SK-N-SH (cell line): ENCODE results near the gene GALNT16. TPM values are rescaled to one million over a fixed set of nuclear protein-coding genes. Genes with fewer than 3 reads are reported as not detected.

ENCODE experiments used
- CTCF ChIA-PET: fragments of 300-600, 350-600 bp; formaldehyde crosslinking; extraction: SDS; loops from one replicate; lab custom pipeline; 2021; lab: Yijun Ruan, JAX
- POLR2A ChIA-PET: fragments of 350-600 bp; sonication (Branson Sonifier 250); formaldehyde crosslinking; extraction: SDS; loops from one replicate; lab custom pipeline; 2020; ENCODE audit warnings: antibody characterized with exemption, inconsistent platforms; lab: Yijun Ruan, JAX
- DNase-seq: peaks from one replicate; pipeline ENCODE4 v3.0.0; 2012
- H2AFZ ChIP-seq: fragments of 200-600 bp; sonication (generic); 2 replicates; pipeline ENCODE4 v1.8.1; 2016; ENCODE audit warnings: antibody characterized with exemption, mild to moderate bottlenecking, low read depth
- H3F3A ChIP-seq: fragments of 200-600 bp; sonication (generic); replicated peaks from 2 replicates; pipeline ENCODE3; 2016; ENCODE audit warnings: antibody characterized with exemption, mild to moderate bottlenecking; ENCODE audit not compliant: insufficient read depth
- H3K27ac ChIP-seq, 2 experiments: fragments of 200-500 bp in 1 of 2; fragments of 200-600 bp in 1 of 2; sonication (Bioruptor generic) in 1 of 2; sonication (generic), shearing (Covaris generic) in 1 of 2; 2 replicates each; pipeline versions ENCODE4 v1.5.1 to v1.6.1; 2014 to 2016; ENCODE audit warnings: low read depth in 2 of 2, inconsistent platforms in 1 of 2, low read length in 1 of 2, mild to moderate bottlenecking in 1 of 2, mixed read lengths in 1 of 2
- H3K27me3 ChIP-seq: fragments of 200-600 bp; sonication (generic), shearing (Covaris generic); 2 replicates; pipeline ENCODE4 v1.6.1; 2016; ENCODE audit warnings: mixed run types; ENCODE audit not compliant: insufficient read depth
- H3K36me3 ChIP-seq, 2 experiments: fragments of 200-500 bp in 1 of 2; fragments of 200-600 bp in 1 of 2; sonication (Bioruptor generic) in 1 of 2; sonication (generic) in 1 of 2; replicated peaks in 1 of 2; 2 replicates each; pipeline versions ENCODE3 to v1.5.1; 2014 to 2016; ENCODE audit warnings: low read length in 1 of 2, mild to moderate bottlenecking in 1 of 2; ENCODE audit not compliant: insufficient read depth in 2 of 2, control insufficient read depth in 1 of 2
- H3K4me1 ChIP-seq, 2 experiments: fragments of 200-500 bp in 1 of 2; fragments of 200-600 bp in 1 of 2; sonication (Bioruptor generic) in 1 of 2; sonication (generic), shearing (Covaris generic) in 1 of 2; 2 replicates each; pipeline versions ENCODE4 v1.5.1 to v1.6.1; 2014 to 2016; ENCODE audit warnings: low read depth in 1 of 2, low read length in 1 of 2, mixed run types in 1 of 2; ENCODE audit not compliant: insufficient read depth in 2 of 2, control insufficient read depth in 1 of 2
- H3K4me2 ChIP-seq: fragments of 200-600 bp; sonication (generic), shearing (Covaris generic); 2 replicates; pipeline ENCODE4 v1.6.1; 2017; ENCODE audit warnings: mixed run types
- H3K4me3 ChIP-seq, 2 experiments: fragments of 200-500 bp in 1 of 2; fragments of 200-600 bp in 1 of 2; sonication (Bioruptor generic) in 1 of 2; sonication (generic), shearing (Covaris generic) in 1 of 2; 2 replicates each; pipeline versions ENCODE4 v1.5.1 to v1.8.1; 2014 to 2016; ENCODE audit warnings: low read depth in 2 of 2, inconsistent platforms in 1 of 2, low read length in 1 of 2, mild to moderate bottlenecking in 1 of 2, mixed read lengths in 1 of 2, moderate library complexity in 1 of 2
- H3K79me2 ChIP-seq: fragments of 200-600 bp; sonication (generic); 2 replicates; pipeline ENCODE4 v1.8.1; 2017; ENCODE audit warnings: mild to moderate bottlenecking; ENCODE audit not compliant: insufficient read depth
- H3K9ac ChIP-seq: fragments of 200-600 bp; sonication (generic); 2 replicates; pipeline ENCODE4 v1.6.1; 2017; ENCODE audit warnings: mixed run types
- H3K9me2 ChIP-seq: fragments of 200-600 bp; sonication (generic); 2 replicates; pipeline ENCODE4 v1.6.1; 2017; ENCODE audit warnings: mixed run types
- H3K9me3 ChIP-seq: fragments of 200-600 bp; sonication (generic); 2 replicates; pipeline ENCODE4 v1.6.1; 2017; ENCODE audit warnings: mixed run types, mild to moderate bottlenecking, moderate library complexity
- H4K20me1 ChIP-seq: fragments of 200-600 bp; sonication (generic); 2 replicates; pipeline ENCODE4 v1.6.1; 2017; ENCODE audit warnings: mild to moderate bottlenecking, mixed run types; ENCODE audit not compliant: insufficient read depth
- ELF1 ChIP-seq: IDR thresholded peaks from 2 replicates; pipeline ENCODE4 v1.4.0; 2012
- FOSL2 ChIP-seq: IDR thresholded peaks from 2 replicates; pipeline ENCODE4 v1.4.0; 2012; ENCODE audit warnings: low read depth, mild to moderate bottlenecking, moderate library complexity, borderline replicate concordance
- GATA2 ChIP-seq: sonication (generic); formaldehyde crosslinking; IDR thresholded peaks from 2 replicates; pipeline ENCODE4 v1.5.0; 2020; ENCODE audit warnings: mild to moderate bottlenecking, missing genetic modification reagents
- MEF2A ChIP-seq: IDR thresholded peaks from 2 replicates; pipeline ENCODE4 v1.4.0; 2012; ENCODE audit warnings: low read depth, borderline replicate concordance
- RFX5 ChIP-seq: IDR thresholded peaks from 2 replicates; pipeline ENCODE4 v1.6.1; 2012; ENCODE audit warnings: mild to moderate bottlenecking, improper control_type of control experiment, low read length
- RXRA ChIP-seq: IDR thresholded peaks from 2 replicates; pipeline ENCODE4 v1.4.0; 2012; ENCODE audit warnings: low read depth, mild to moderate bottlenecking, borderline replicate concordance
- SIN3A ChIP-seq: IDR thresholded peaks from 2 replicates; pipeline ENCODE4 v1.6.1; 2012; ENCODE audit warnings: low read depth, mild to moderate bottlenecking, low read length, moderate library complexity, borderline replicate concordance
- TCF12 ChIP-seq: IDR thresholded peaks from 2 replicates; pipeline ENCODE4 v1.4.0; 2012
- TEAD4 ChIP-seq: IDR thresholded peaks from 2 replicates; pipeline ENCODE4 v1.4.0; 2012; ENCODE audit warnings: mild to moderate bottlenecking, borderline replicate concordance; ENCODE audit not compliant: insufficient read depth
- USF2 ChIP-seq: fragments of 150-350 bp; IDR thresholded peaks from 2 replicates; pipeline ENCODE4 v1.6.1; 2017; ENCODE audit warnings: antibody characterized with exemption, low read length, low read depth, borderline replicate concordance
- ZBTB33 ChIP-seq: IDR thresholded peaks from 2 replicates; pipeline ENCODE4 v1.4.0; 2012; ENCODE audit warnings: low read depth, borderline replicate concordance
- WGBS: methylation state at CpG from one replicate; pipeline ENCODE4 v1.1.6; 2017; ENCODE audit warnings: low lambda C conversion rate; 5-methylcytosine and 5-hydroxymethylcytosine counted together
- polyA plus RNA-seq, 3 experiments: library from polyadenylated mRNA; depleted of rRNA; stranded (reverse); fragments of >200 nt; gene quantifications; 2 replicates each; pipeline ENCODE4 v1.2.3, GENCODE V29; 2012
- TF ChIP-seq, protein P1 (sequence below): fragments of 150-350 bp; IDR thresholded peaks from 2 replicates; pipeline ENCODE4 v1.6.1; 2016; ENCODE audit warnings: mild to moderate bottlenecking, low read depth, low read length
- TF ChIP-seq, protein P2 (sequence below): fragments of 200-600 bp; sonication (generic); IDR thresholded peaks from 2 replicates; pipeline ENCODE4 v1.6.1; 2017; ENCODE audit warnings: antibody characterized with exemption, mild to moderate bottlenecking, moderate library complexity
- TF ChIP-seq, protein P3 (sequence below): IDR thresholded peaks from 2 replicates; pipeline ENCODE4 v1.6.1; 2012; ENCODE audit warnings: mild to moderate bottlenecking, low read depth, low read length, moderate library complexity

The GALNT16 gene
- polyA plus RNA-seq, 1 of the 3 experiments (the other 2 are of a cell fraction) = 17.0 TPM

- Histone ChIP-seq H3K9ac (no peak overlapping the region), H3K36me3 (peaks cover 22 to 66% of the 10 kb centered on the region in 2 experiments), H2AFZ (no peak overlapping the region), H3F3A (peaks cover 7% of the 10 kb centered on the region), H3K27ac (no peak overlapping the region), H3K4me1 (no peaks in the 10 kb centered on the region; a peak in 1 of 4 replicates), H3K4me2 (no peak overlapping the region), H3K79me2 (no peaks in the 10 kb centered on the region), H3K9me2 (no peaks in the 10 kb centered on the region), H3K9me3 (no peaks in the 10 kb centered on the region), H3K4me3 (no peak overlapping the region), H3K27me3 (no peaks in the 10 kb centered on the region), H4K20me1 (no peaks in the 10 kb centered on the region)
- no peak for DNase-seq
- WGBS = 94% methylated on average over 4 of the region's 4 CpGs
- no peak for TF ChIP-seq GATA2 (CRISPR knock-in tag)
- TF ChIP-seq ZBTB33 = no peak
- TF ChIP-seq RXRA = no peak
- no peak for TF ChIP-seq TCF12
- TF ChIP-seq SIN3A = no peak
- TF ChIP-seq, protein P1, sequence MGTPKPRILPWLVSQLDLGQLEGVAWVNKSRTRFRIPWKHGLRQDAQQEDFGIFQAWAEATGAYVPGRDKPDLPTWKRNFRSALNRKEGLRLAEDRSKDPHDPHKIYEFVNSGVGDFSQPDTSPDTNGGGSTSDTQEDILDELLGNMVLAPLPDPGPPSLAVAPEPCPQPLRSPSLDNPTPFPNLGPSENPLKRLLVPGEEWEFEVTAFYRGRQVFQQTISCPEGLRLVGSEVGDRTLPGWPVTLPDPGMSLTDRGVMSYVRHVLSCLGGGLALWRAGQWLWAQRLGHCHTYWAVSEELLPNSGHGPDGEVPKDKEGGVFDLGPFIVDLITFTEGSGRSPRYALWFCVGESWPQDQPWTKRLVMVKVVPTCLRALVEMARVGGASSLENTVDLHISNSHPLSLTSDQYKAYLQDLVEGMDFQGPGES = no peak
- TF ChIP-seq TEAD4 = no peak
- no peak for TF ChIP-seq MEF2A
- TF ChIP-seq ELF1 = no peak
- TF ChIP-seq, protein P2, sequence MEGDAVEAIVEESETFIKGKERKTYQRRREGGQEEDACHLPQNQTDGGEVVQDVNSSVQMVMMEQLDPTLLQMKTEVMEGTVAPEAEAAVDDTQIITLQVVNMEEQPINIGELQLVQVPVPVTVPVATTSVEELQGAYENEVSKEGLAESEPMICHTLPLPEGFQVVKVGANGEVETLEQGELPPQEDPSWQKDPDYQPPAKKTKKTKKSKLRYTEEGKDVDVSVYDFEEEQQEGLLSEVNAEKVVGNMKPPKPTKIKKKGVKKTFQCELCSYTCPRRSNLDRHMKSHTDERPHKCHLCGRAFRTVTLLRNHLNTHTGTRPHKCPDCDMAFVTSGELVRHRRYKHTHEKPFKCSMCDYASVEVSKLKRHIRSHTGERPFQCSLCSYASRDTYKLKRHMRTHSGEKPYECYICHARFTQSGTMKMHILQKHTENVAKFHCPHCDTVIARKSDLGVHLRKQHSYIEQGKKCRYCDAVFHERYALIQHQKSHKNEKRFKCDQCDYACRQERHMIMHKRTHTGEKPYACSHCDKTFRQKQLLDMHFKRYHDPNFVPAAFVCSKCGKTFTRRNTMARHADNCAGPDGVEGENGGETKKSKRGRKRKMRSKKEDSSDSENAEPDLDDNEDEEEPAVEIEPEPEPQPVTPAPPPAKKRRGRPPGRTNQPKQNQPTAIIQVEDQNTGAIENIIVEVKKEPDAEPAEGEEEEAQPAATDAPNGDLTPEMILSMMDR = no peak
- ChIA-PET POLR2A (no interaction called here), CTCF (interaction anchor here (1.1 to 5.1 kb wide), 3 partner anchors 18 to 128 kb away, joined by 3 to 92 read pairs (median 3); no protein-coding TSS in a partner anchor)
Observed at GRCh38 chr14:69238883-69239282, 21.1 kb upstream of the GALNT16 start.

GRCh38 chr14:69240527-69241173 lies 19.3 kb upstream of the GALNT16 start:
- POLR2A ChIA-PET = no interaction called here
- H3K9me3 ChIP-seq = no peaks in the 10 kb centered on the region

More at GRCh38 chr14:69240527-69241173, 19.3 kb upstream of the GALNT16 start:
- CTCF ChIA-PET = interaction anchor here (1.1 to 5.1 kb wide), 6 partner anchors 7 to 378 kb away, joined by 3 to 92 read pairs (median 6); no protein-coding TSS in a partner anchor
- peaks cover 7% of the 10 kb centered on the region for H3F3A ChIP-seq
- H3K27me3 ChIP-seq = no peaks in the 10 kb centered on the region
- DNase-seq = no peak
- H3K9ac ChIP-seq = no peak overlapping the region
- no peak overlapping the region for H3K4me2 ChIP-seq
- no peaks in the 10 kb centered on the region for H3K9me2 ChIP-seq
- H3K27ac ChIP-seq = no peak overlapping the region
- peaks cover 18 to 57% of the 10 kb centered on the region in 2 experiments for H3K36me3 ChIP-seq
- TF ChIP-seq FOSL2 (no peak), RFX5 (no peak), USF2 (no peak)
- TF ChIP-seq, protein P3, sequence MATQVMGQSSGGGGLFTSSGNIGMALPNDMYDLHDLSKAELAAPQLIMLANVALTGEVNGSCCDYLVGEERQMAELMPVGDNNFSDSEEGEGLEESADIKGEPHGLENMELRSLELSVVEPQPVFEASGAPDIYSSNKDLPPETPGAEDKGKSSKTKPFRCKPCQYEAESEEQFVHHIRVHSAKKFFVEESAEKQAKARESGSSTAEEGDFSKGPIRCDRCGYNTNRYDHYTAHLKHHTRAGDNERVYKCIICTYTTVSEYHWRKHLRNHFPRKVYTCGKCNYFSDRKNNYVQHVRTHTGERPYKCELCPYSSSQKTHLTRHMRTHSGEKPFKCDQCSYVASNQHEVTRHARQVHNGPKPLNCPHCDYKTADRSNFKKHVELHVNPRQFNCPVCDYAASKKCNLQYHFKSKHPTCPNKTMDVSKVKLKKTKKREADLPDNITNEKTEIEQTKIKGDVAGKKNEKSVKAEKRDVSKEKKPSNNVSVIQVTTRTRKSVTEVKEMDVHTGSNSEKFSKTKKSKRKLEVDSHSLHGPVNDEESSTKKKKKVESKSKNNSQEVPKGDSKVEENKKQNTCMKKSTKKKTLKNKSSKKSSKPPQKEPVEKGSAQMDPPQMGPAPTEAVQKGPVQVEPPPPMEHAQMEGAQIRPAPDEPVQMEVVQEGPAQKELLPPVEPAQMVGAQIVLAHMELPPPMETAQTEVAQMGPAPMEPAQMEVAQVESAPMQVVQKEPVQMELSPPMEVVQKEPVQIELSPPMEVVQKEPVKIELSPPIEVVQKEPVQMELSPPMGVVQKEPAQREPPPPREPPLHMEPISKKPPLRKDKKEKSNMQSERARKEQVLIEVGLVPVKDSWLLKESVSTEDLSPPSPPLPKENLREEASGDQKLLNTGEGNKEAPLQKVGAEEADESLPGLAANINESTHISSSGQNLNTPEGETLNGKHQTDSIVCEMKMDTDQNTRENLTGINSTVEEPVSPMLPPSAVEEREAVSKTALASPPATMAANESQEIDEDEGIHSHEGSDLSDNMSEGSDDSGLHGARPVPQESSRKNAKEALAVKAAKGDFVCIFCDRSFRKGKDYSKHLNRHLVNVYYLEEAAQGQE = no peak
- no peak overlapping the region for H3K4me3 ChIP-seq
- H2AFZ ChIP-seq = no peak overlapping the region
- 90% methylated on average over 13 of the region's 13 CpGs for WGBS
- H3K4me1 ChIP-seq = no peaks in the 10 kb centered on the region; a peak in 1 of 4 replicates
- H4K20me1 ChIP-seq = no peaks in the 10 kb centered on the region
- H3K79me2 ChIP-seq = no peaks in the 10 kb centered on the region
